IPS-18c (cell line): ENCODE measurements around the gene FUOM.
A peak's percentile ranks its signal among the peaks of the same experiment; 100 is the strongest.
"Not testable (repeated sequence)": the region's sequence is repeated elsewhere in the genome, so short reads cannot be mapped to it uniquely, and the experiment has no call there.

ENCODE experiments used
- H3K4me3 ChIP-seq: 2 replicates; pipeline ENCODE4 v1.7.0; 2013; ENCODE audit warnings: low read depth, mild to moderate bottlenecking, low read length, moderate library complexity; ENCODE audit not compliant: insufficient read depth
- H3K9me3 ChIP-seq: one replicate; pipeline ENCODE4 v1.6.1; 2013; ENCODE audit warnings: mild to moderate bottlenecking, low read length, moderate library complexity; ENCODE audit not compliant: control insufficient read depth, insufficient read depth

FUOM gene

GRCh38 chr10:133328358-133329343, 29.2 kb downstream of the FUOM start:
- no peak overlapping the region for H3K4me3 ChIP-seq

GRCh38 chr10:133327651-133328357, 30.0 kb downstream of the FUOM start:
- Histone ChIP-seq H3K4me3 (no peak overlapping the region), H3K9me3 (peaks cover 5% of the 10 kb centered on the region)

More at GRCh38 chr10:133328358-133329343, 29.2 kb downstream of the FUOM start:
- H3K9me3 ChIP-seq, result peaks cover 5% of the 10 kb centered on the region

GRCh38 chr10:133326745-133327650, 30.8 kb downstream of the FUOM start:
- H3K9me3 ChIP-seq, result peaks cover 3% of the 10 kb centered on the region
- no peak overlapping the region for H3K4me3 ChIP-seq

GRCh38 chr10:133326223-133326551, 31.6 kb downstream of the FUOM start:
- Histone ChIP-seq H3K4me3 (peak overlapping the region; percentile 49), H3K9me3 (no peaks in the 10 kb centered on the region)

GRCh38 chr10:133325440-133326222, 32.2 kb downstream of the FUOM start:
- H3K4me3 ChIP-seq, result peak overlapping the region; percentile 49

GRCh38 chr10:133324857-133325260, 33.0 kb downstream of the FUOM start:
- H3K9me3 ChIP-seq, result no peaks in the 10 kb centered on the region
- H3K4me3 ChIP-seq, result peak overlapping the region; percentile 49; the same call in 1 of the 2 replicates

More at GRCh38 chr10:133325440-133326222, 32.2 kb downstream of the FUOM start:
- H3K9me3 ChIP-seq, result no peaks in the 10 kb centered on the region

- peak overlapping the region; percentile 31; the same call in 1 of the 2 replicates for H3K4me3 ChIP-seq
Measured at GRCh38 chr10:133324198-133324792, 33.5 kb downstream of the FUOM start.

GRCh38 chr10:133322064-133322709, 35.6 kb downstream of the FUOM start:
- H3K9me3 ChIP-seq, H3K4me3 ChIP-seq: not testable (repeated sequence)

More at GRCh38 chr10:133324198-133324792, 33.5 kb downstream of the FUOM start:
- no peaks in the 10 kb centered on the region for H3K9me3 ChIP-seq

GRCh38 chr10:133320852-133321422, 36.9 kb downstream of the FUOM start:
- H3K9me3 ChIP-seq, H3K4me3 ChIP-seq: not testable (repeated sequence)

GRCh38 chr10:133318494-133319127, 39.2 kb downstream of the FUOM start:
- peak overlapping the region; percentile 64 for H3K4me3 ChIP-seq

GRCh38 chr10:133316732-133317131, 41.1 kb downstream of the FUOM start:
- H3K4me3 ChIP-seq, result no peak overlapping the region
- no peaks in the 10 kb centered on the region for H3K9me3 ChIP-seq

More at GRCh38 chr10:133318494-133319127, 39.2 kb downstream of the FUOM start:
- H3K9me3 ChIP-seq, result no peaks in the 10 kb centered on the region

- Histone ChIP-seq H3K4me3 (no peak overlapping the region), H3K9me3 (no peaks in the 10 kb centered on the region)
Measured at GRCh38 chr10:133316266-133316665, 41.6 kb downstream of the FUOM start.

- Histone ChIP-seq H3K4me3 (no peak overlapping the region), H3K9me3 (no peaks in the 10 kb centered on the region)
Measured at GRCh38 chr10:133315847-133316246, 42.0 kb downstream of the FUOM start.

GRCh38 chr10:133314911-133315310, 42.9 kb downstream of the FUOM start:
- no peaks in the 10 kb centered on the region for H3K9me3 ChIP-seq
- H3K4me3 ChIP-seq, result no peak overlapping the region

- no peak overlapping the region for H3K4me3 ChIP-seq
Measured at GRCh38 chr10:133313192-133313591, 44.6 kb downstream of the FUOM start.

More at GRCh38 chr10:133313192-133313591, 44.6 kb downstream of the FUOM start:
- H3K9me3 ChIP-seq, result peaks cover 2% of the 10 kb centered on the region
